ENCODE results near the gene GPR22.

GRCh38 chr7:107492875-107493274, 23.0 kb downstream of the GPR22 start:
- no peak for TF ChIP-seq POLR2A (IDR thresholded peaks at IDR 0.05)
- TF ChIP-seq CTCF (IDR thresholded peaks at IDR 0.05): no peak
